ENCODE results near the gene LDAH. TPM values are rescaled to one million over a fixed set of nuclear protein-coding genes. Genes with fewer than 3 reads are reported as not detected.

LDAH gene
- total and polyA plus RNA-seq, 4 donors: 19.7 to 32.9 (median 21.8) TPM

- 7% methylated on average over 10 of the region's 13 CpGs for WGBS (ENCODE audit: insufficient coverage)
Measured at GRCh38 chr2:20671736-20672080, 151.2 kb downstream of the LDAH start.

DNA sequence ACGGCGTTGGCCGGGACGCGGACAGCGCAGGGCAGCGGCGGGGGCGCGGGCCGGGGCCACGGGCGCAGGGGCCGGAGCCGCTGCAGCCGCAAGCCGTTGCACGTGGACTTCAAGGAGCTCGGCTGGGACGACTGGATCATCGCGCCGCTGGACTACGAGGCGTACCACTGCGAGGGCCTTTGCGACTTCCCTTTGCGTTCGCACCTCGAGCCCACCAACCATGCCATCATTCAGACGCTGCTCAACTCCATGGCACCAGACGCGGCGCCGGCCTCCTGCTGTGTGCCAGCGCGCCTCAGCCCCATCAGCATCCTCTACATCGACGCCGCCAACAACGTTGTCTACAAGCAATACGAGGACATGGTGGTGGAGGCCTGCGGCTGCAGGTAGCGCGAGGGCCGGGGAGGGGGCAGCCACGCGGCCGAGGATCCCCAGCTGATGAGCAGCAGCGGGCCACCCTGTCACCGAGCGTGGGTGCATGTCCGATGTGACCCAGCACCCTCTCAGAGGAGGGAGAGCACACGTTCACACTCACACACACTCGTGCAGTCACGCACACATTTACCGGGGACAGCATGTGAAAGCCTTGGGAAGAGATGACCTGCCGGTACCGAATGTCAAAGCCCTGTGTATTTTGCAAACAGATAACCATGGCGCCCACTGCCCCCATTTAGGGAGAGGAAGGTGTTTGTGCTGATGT lies 151.7 kb downstream of the LDAH start:
- peak in 2 of 6 donors; percentile 28 to 31 for DNase-seq (ENCODE audit: low read depth in 4 of 6, low spot score in 6 of 6)

More at GRCh38 chr2:20671736-20672080, 151.2 kb downstream of the LDAH start:
- Histone ChIP-seq H3K27me3 (ENCODE audit: control insufficient read depth, insufficient read depth, low read length) (peaks cover 86% of the 10 kb centered on the region), H3K36me3 (ENCODE audit: control insufficient read depth, insufficient read depth, low read length) (no peaks in the 10 kb centered on the region), H3K4me3 (ENCODE audit: low read depth, low read length) (no peak overlapping the region), H3K4me1 (ENCODE audit: control insufficient read depth, insufficient read depth, low read length) (peaks cover 48% of the 10 kb centered on the region), H3K27ac (ENCODE audit: low read depth, low read length) (no peak overlapping the region), H3K9me3 (ENCODE audit: control insufficient read depth, insufficient read depth, low read length) (no peaks in the 10 kb centered on the region)
- no peak for DNase-seq (ENCODE audit: low read depth in 4 of 6, low spot score in 6 of 6)

DNA sequence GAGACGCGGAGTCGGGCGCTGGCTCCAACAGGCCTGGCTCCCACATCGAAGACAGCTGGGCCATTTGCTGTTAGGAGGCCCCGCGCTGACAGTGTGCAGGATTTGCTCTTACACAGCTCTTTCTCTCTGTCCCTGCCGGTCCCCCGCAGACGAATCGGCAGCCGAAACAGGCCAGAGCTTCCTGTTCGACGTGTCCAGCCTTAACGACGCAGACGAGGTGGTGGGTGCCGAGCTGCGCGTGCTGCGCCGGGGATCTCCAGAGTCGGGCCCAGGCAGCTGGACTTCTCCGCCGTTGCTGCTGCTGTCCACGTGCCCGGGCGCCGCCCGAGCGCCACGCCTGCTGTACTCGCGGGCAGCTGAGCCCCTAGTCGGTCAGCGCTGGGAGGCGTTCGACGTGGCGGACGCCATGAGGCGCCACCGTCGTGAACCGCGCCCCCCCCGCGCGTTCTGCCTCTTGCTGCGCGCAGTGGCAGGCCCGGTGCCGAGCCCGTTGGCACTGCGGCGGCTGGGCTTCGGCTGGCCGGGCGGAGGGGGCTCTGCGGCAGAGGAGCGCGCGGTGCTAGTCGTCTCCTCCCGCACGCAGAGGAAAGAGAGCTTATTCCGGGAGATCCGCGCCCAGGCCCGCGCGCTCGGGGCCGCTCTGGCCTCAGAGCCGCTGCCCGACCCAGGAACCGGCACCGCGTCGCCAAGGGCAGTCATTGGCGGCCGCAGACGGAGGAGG lies 152.4 kb downstream of the LDAH start:
- DNase-seq (ENCODE audit: low read depth in 4 of 6, low spot score in 6 of 6): peak in 2 of 6 donors; percentile 46 to 49
- Histone ChIP-seq H3K27me3 (ENCODE audit: control insufficient read depth, insufficient read depth, low read length) (peaks cover 95% of the 10 kb centered on the region), H3K9me3 (ENCODE audit: control insufficient read depth, insufficient read depth, low read length) (no peaks in the 10 kb centered on the region), H3K27ac (ENCODE audit: low read depth, low read length) (no peak overlapping the region), H3K36me3 (ENCODE audit: control insufficient read depth, insufficient read depth, low read length) (no peaks in the 10 kb centered on the region), H3K4me3 (ENCODE audit: low read depth, low read length) (no peak overlapping the region), H3K4me1 (ENCODE audit: control insufficient read depth, insufficient read depth, low read length) (peaks cover 61% of the 10 kb centered on the region)
- WGBS (ENCODE audit: insufficient coverage): 2% methylated on average over 83 of the region's 83 CpGs

More for the DNA sequence above, 151.7 kb downstream of the LDAH start:
- H3K27ac ChIP-seq (ENCODE audit: low read depth, low read length): no peak overlapping the region
- no peaks in the 10 kb centered on the region for H3K36me3 ChIP-seq (ENCODE audit: control insufficient read depth, insufficient read depth, low read length)
- H3K27me3 ChIP-seq (ENCODE audit: control insufficient read depth, insufficient read depth, low read length): peaks cover 92% of the 10 kb centered on the region
- peaks cover 53% of the 10 kb centered on the region for H3K4me1 ChIP-seq (ENCODE audit: control insufficient read depth, insufficient read depth, low read length)
- WGBS (ENCODE audit: insufficient coverage): 2% methylated on average over 57 of the region's 60 CpGs
- no peak overlapping the region for H3K4me3 ChIP-seq (ENCODE audit: low read depth, low read length)
- H3K9me3 ChIP-seq (ENCODE audit: control insufficient read depth, insufficient read depth, low read length): no peaks in the 10 kb centered on the region

GRCh38 chr2:20669562-20670314 lies 153.2 kb downstream of the LDAH start:
- H3K36me3 ChIP-seq (ENCODE audit: control insufficient read depth, insufficient read depth, low read length): no peaks in the 10 kb centered on the region
- H3K27ac ChIP-seq (ENCODE audit: low read depth, low read length): no peak overlapping the region
- peaks cover 95% of the 10 kb centered on the region for H3K27me3 ChIP-seq (ENCODE audit: control insufficient read depth, insufficient read depth, low read length)
- peaks cover 62% of the 10 kb centered on the region for H3K4me1 ChIP-seq (ENCODE audit: control insufficient read depth, insufficient read depth, low read length)
- no peak overlapping the region for H3K4me3 ChIP-seq (ENCODE audit: low read depth, low read length)
- WGBS (ENCODE audit: insufficient coverage): 9% methylated on average over 45 of the region's 45 CpGs
- H3K9me3 ChIP-seq (ENCODE audit: control insufficient read depth, insufficient read depth, low read length): no peaks in the 10 kb centered on the region
- no peak for DNase-seq (ENCODE audit: low read depth in 4 of 6, low spot score in 6 of 6)

GRCh38 chr2:20668871-20669475 lies 153.9 kb downstream of the LDAH start:
- no peak overlapping the region for H3K27ac ChIP-seq (ENCODE audit: low read depth, low read length)
- no peaks in the 10 kb centered on the region for H3K36me3 ChIP-seq (ENCODE audit: control insufficient read depth, insufficient read depth, low read length)
- peaks cover 95% of the 10 kb centered on the region for H3K27me3 ChIP-seq (ENCODE audit: control insufficient read depth, insufficient read depth, low read length)
- H3K9me3 ChIP-seq (ENCODE audit: control insufficient read depth, insufficient read depth, low read length): no peaks in the 10 kb centered on the region
- DNase-seq (ENCODE audit: low read depth in 4 of 6, low spot score in 6 of 6): no peak
- 45% methylated on average over 7 of the region's 8 CpGs for WGBS (ENCODE audit: insufficient coverage)
- H3K4me1 ChIP-seq (ENCODE audit: control insufficient read depth, insufficient read depth, low read length): peaks cover 62% of the 10 kb centered on the region
- H3K4me3 ChIP-seq (ENCODE audit: low read depth, low read length): no peak overlapping the region

GRCh38 chr2:20668451-20668850 lies 154.4 kb downstream of the LDAH start:
- no peak overlapping the region for H3K4me3 ChIP-seq (ENCODE audit: low read depth, low read length)
- no peak for DNase-seq (ENCODE audit: low read depth in 4 of 6, low spot score in 6 of 6)
- peaks cover 62% of the 10 kb centered on the region for H3K4me1 ChIP-seq (ENCODE audit: control insufficient read depth, insufficient read depth, low read length)

DNA sequence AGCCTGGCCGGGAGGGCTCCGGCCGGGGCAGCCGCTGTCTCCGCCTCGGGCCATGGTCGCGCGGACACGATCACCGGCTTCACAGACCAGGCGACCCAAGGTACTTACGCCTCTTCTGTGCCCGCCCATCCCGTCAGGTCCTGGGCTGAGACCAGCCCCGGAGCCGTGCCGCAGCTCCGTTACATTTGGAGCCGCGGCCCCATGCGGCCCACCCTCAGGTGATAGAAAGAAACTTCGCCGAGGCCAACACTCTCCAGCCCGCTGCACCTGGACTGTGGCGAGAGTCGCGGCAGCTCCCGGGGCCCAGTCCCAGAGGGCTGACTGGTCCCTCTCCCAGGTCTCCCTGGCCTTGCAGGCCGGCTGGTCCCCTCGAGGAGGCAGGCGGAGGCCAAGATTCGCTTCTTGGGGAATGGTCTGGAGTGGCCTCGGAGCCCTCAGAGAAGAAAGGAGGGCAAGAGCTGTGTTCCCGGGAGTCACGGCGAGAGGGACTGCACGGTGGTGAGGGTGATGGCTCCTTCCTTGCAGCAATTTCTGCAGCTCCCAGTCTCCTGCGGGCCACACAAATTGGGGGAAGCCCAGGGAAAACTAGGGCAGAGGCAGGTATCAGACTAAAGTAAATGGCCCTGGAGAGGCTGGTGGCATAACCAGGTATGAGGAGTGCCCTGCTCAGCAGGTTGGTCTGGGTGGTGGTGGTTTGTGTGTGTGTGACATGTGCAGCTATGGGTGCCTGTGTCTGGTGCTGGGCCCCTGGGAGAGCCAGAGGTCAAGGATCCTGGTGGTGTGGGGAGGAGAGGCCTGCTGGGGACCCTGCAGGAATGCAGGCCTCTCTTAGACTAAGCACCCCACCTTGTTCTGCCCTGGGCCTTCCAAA lies 155.1 kb downstream of the LDAH start:
- DNase-seq (ENCODE audit: low read depth in 4 of 6, low spot score in 6 of 6): no peak
- Histone ChIP-seq H3K4me1 (ENCODE audit: control insufficient read depth, insufficient read depth, low read length) (peaks cover 62% of the 10 kb centered on the region), H3K27ac (ENCODE audit: low read depth, low read length) (no peak overlapping the region), H3K36me3 (ENCODE audit: control insufficient read depth, insufficient read depth, low read length) (no peaks in the 10 kb centered on the region), H3K9me3 (ENCODE audit: control insufficient read depth, insufficient read depth, low read length) (no peaks in the 10 kb centered on the region), H3K27me3 (ENCODE audit: control insufficient read depth, insufficient read depth, low read length) (peaks cover 95% of the 10 kb centered on the region), H3K4me3 (ENCODE audit: low read depth, low read length) (peak overlapping the region; percentile 31)
- WGBS (ENCODE audit: insufficient coverage): 8% methylated on average over 39 of the region's 39 CpGs

More at GRCh38 chr2:20668451-20668850, 154.4 kb downstream of the LDAH start:
- Histone ChIP-seq H3K27me3 (ENCODE audit: control insufficient read depth, insufficient read depth, low read length) (peaks cover 95% of the 10 kb centered on the region), H3K36me3 (ENCODE audit: control insufficient read depth, insufficient read depth, low read length) (no peaks in the 10 kb centered on the region), H3K27ac (ENCODE audit: low read depth, low read length) (no peak overlapping the region), H3K9me3 (ENCODE audit: control insufficient read depth, insufficient read depth, low read length) (no peaks in the 10 kb centered on the region)
- 77% methylated on average over 5 of the region's 6 CpGs for WGBS (ENCODE audit: insufficient coverage)

DNA sequence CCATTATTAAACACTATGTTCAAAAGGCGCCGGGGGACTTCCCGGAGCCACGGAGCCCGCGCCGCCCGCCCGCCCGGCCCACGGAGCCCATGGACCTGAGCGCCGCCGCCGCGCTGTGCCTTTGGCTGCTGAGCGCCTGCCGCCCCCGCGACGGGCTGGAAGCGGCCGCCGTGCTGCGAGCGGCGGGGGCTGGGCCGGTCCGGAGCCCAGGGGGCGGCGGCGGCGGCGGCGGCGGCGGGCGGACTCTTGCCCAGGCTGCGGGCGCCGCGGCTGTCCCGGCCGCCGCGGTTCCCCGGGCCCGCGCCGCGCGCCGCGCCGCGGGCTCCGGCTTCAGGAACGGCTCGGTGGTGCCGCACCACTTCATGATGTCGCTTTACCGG lies 155.8 kb downstream of the LDAH start:
- Histone ChIP-seq H3K27ac (ENCODE audit: low read depth, low read length) (no peak overlapping the region), H3K4me3 (ENCODE audit: low read depth, low read length) (peak overlapping the region; percentile 31), H3K27me3 (ENCODE audit: control insufficient read depth, insufficient read depth, low read length) (peaks cover 95% of the 10 kb centered on the region), H3K9me3 (ENCODE audit: control insufficient read depth, insufficient read depth, low read length) (no peaks in the 10 kb centered on the region), H3K4me1 (ENCODE audit: control insufficient read depth, insufficient read depth, low read length) (peaks cover 57% of the 10 kb centered on the region), H3K36me3 (ENCODE audit: control insufficient read depth, insufficient read depth, low read length) (no peaks in the 10 kb centered on the region)
- peak in 1 of 6 donors; percentile 18 for DNase-seq (ENCODE audit: low read depth in 4 of 6, low spot score in 6 of 6)
- 0% methylated on average over 62 of the region's 62 CpGs for WGBS (ENCODE audit: insufficient coverage)
